Fibroblast of villous mesenchyme (primary cell): ENCODE data around the gene ACO2. TPM values are rescaled to one million over a fixed set of nuclear protein-coding genes. Genes with fewer than 3 reads are reported as not detected.

Experiments used
- DNase-seq: peaks from one replicate; pipeline ENCODE4 v3.0.0-alpha.2; 2010; ENCODE audit warnings: low read depth
- H3K4me3 ChIP-seq: 2 replicates; pipeline ENCODE4 v1.5.1; 2011; ENCODE audit warnings: low read depth, mild to moderate bottlenecking, low read length
- CTCF ChIP-seq: IDR thresholded peaks from 2 replicates; pipeline ENCODE4 v1.5.1; 2012; ENCODE audit warnings: low read depth, mild to moderate bottlenecking, low read length; ENCODE audit not compliant: insufficient read depth
- total RNA-seq: library from RNA; depleted of rRNA; stranded (reverse); fragments of >200 nt; gene quantifications from 2 replicates; pipeline ENCODE4 v1.2.3, GENCODE V29; 2012

ACO2 gene
- total RNA-seq, 1 donor = 69.1 TPM

- no peak for DNase-seq
- TF ChIP-seq CTCF = no peak
- H3K4me3 ChIP-seq = no peak overlapping the region
Measured at GRCh38 chr22:41516462-41516861, 47.5 kb downstream of the ACO2 start.

GRCh38 chr22:41517172-41518047 lies 48.5 kb downstream of the ACO2 start:
- no peak overlapping the region for H3K4me3 ChIP-seq
- peak; percentile 61 for DNase-seq
- peak; percentile 91 for TF ChIP-seq CTCF

GRCh38 chr22:41518048-41518347 lies 49.1 kb downstream of the ACO2 start:
- no peak for DNase-seq
- no peak for TF ChIP-seq CTCF
- no peak overlapping the region for H3K4me3 ChIP-seq

DNA sequence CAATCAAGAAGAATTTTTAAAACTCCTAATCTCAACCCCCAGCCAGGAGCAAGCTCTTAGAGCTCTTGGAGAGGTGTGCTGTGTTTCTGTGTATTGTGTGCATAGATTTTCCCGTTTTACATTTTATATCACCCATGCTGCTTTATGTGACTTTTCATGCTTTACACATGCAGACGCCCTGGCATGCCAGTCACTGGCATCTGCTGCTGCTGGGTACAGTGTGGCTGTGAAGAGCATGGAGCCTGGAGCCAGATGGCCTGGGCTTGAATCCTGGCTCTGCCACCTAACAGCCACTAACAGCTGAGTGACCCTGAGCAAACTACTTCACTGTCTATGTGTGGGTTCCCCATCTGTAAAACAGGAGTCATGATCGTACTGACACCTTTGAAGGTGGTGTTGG lies 52.2 kb downstream of the ACO2 start:
- H3K4me3 ChIP-seq = no peak overlapping the region
- no peak for TF ChIP-seq CTCF
- DNase-seq = no peak

DNA sequence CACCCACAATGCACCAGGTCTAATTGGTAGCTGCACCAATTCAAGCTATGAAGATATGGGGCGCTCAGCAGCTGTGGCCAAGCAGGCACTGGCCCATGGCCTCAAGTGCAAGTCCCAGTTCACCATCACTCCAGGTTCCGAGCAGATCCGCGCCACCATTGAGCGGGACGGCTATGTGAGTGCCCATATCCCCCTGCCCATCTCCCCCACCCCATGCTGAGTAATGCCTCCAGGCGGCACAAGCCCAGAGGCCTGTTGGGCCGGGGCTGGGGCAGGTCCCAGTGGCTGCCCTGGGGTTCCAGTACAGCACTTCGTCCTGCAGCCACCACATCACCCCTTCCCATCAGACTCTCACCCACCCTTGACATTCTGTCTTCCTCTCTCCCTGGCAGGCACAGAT lies 53.9 kb downstream of the ACO2 start:
- DNase-seq = no peak
- H3K4me3 ChIP-seq = no peak overlapping the region
- no peak for TF ChIP-seq CTCF

DNA sequence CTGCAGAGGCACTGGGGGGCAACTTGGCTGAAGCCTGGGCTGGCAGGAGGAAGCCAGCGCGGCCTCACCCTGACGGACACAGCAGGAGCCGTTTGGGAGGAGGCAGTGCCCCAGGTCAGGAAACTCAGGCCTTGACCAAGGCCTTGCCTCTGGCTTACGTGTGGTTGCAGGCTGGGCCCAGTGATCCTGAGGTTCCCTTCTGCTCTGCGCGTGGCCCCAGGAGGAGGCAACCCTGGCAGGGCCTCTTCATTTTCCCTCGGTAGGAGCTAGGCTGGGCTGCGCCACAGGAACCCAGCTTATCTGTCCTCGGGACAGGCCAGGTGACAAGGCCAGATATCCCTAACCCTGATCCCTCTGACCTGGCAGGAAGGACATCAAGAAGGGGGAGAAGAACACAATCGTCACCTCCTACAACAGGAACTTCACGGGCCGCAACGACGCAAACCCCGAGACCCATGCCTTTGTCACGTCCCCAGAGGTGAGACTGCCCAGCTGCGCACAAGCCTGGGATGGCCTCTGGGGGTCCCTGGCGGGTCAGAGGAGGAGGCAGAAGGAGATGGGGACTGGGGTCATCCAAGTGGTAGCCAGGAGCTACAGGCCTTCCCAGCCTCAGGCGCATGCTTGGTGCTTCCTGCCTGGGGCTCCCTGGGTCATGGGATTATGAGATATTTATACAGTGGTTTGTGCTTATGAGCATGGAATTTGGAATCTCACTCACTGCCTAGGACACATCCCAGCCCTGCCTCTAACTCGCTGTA lies 54.7 kb downstream of the ACO2 start:
- TF ChIP-seq CTCF = no peak
- H3K4me3 ChIP-seq = no peak overlapping the region
- peak; percentile 95 for DNase-seq

- peak; percentile 95 for DNase-seq
- no peak for TF ChIP-seq CTCF
- no peak overlapping the region for H3K4me3 ChIP-seq
Measured at GRCh38 chr22:41524251-41524661, 55.3 kb downstream of the ACO2 start.
